ENCODE data around the gene FGD4.

FGD4 gene

GRCh38 chr12:32609966-32610365, 210.6 kb downstream of the FGD4 start:
- no peak for DNase-seq (ENCODE audit: low read depth)
- no peak for TF ChIP-seq CTCF (IDR thresholded peaks at IDR 0.05; ENCODE audit: control insufficient read depth, insufficient read depth, low read depth, low read length, missing control alignments)
- no peak overlapping the region for H3K4me3 ChIP-seq (ENCODE audit: control insufficient read depth, low read depth, low read length)

- DNase-seq (ENCODE audit: low read depth), result no peak
- TF ChIP-seq CTCF (IDR thresholded peaks at IDR 0.05; ENCODE audit: control insufficient read depth, insufficient read depth, low read depth, low read length, missing control alignments), result no peak
- H3K4me3 ChIP-seq (ENCODE audit: control insufficient read depth, low read depth, low read length), result no peak overlapping the region
Measured at GRCh38 chr12:32611986-32612385, 212.6 kb downstream of the FGD4 start.

GRCh38 chr12:32612658-32613614, 213.6 kb downstream of the FGD4 start:
- no peak for DNase-seq (ENCODE audit: low read depth)
- H3K4me3 ChIP-seq (ENCODE audit: control insufficient read depth, low read depth, low read length), result no peak overlapping the region
- no peak for TF ChIP-seq CTCF (IDR thresholded peaks at IDR 0.05; ENCODE audit: control insufficient read depth, insufficient read depth, low read depth, low read length, missing control alignments)

GRCh38 chr12:32615441-32615840, 216.1 kb downstream of the FGD4 start:
- H3K4me3 ChIP-seq (ENCODE audit: control insufficient read depth, low read depth, low read length), result no peak overlapping the region
- no peak for DNase-seq (ENCODE audit: low read depth)

GRCh38 chr12:32617534-32617933, 218.2 kb downstream of the FGD4 start:
- no peak for TF ChIP-seq CTCF (IDR thresholded peaks at IDR 0.05; ENCODE audit: control insufficient read depth, insufficient read depth, low read depth, low read length, missing control alignments)

More at GRCh38 chr12:32615441-32615840, 216.1 kb downstream of the FGD4 start:
- TF ChIP-seq CTCF (IDR thresholded peaks at IDR 0.05; ENCODE audit: control insufficient read depth, insufficient read depth, low read depth, low read length, missing control alignments), result no peak

GRCh38 chr12:32618115-32618514, 218.8 kb downstream of the FGD4 start:
- no peak overlapping the region for H3K4me3 ChIP-seq (ENCODE audit: control insufficient read depth, low read depth, low read length)
- no peak for DNase-seq (ENCODE audit: low read depth)
- no peak for TF ChIP-seq CTCF (IDR thresholded peaks at IDR 0.05; ENCODE audit: control insufficient read depth, insufficient read depth, low read depth, low read length, missing control alignments)

More at GRCh38 chr12:32617534-32617933, 218.2 kb downstream of the FGD4 start:
- no peak for DNase-seq (ENCODE audit: low read depth)
- no peak overlapping the region for H3K4me3 ChIP-seq (ENCODE audit: control insufficient read depth, low read depth, low read length)

Measured in AG09309 (cell line).